ENCODE results near the gene HPS6.
"Not testable (repeated sequence)": the region's sequence is repeated elsewhere in the genome, so short reads cannot be mapped to it uniquely, and the experiment has no call there.

Gene HPS6

DNA sequence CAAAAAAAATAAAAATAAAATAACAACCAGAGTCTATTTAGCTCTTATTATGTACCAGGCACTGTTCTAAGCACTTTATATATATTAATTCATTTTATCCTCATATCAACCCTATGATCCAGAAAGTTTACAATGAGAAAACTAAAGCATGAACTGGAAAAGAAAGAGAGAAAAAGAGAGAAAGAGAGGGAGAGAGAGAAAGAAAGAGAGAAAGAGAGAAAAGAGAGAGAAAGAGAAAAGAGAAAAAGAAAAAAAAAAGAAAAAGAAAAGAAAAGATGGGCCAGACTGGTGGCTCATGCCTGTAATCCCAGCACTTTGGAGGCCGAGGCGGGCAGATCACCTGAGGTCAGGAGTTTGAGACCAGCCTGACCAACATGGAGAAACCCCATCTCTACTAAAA is 19.1 kb upstream of the HPS6 start:
- Histone ChIP-seq H2AFZ (ENCODE audit: low read length, unreplicated experiment) (no peak overlapping the region), H3K4me1 (ENCODE audit: control insufficient read depth, insufficient read depth, low read length, unreplicated experiment) (no peaks in the 10 kb centered on the region), H3K27ac (ENCODE audit: low read depth, low read length) (no peak overlapping the region), H3K36me3 (ENCODE audit: insufficient read depth, low read length) (no peaks in the 10 kb centered on the region), H3K27me3 (ENCODE audit: insufficient read depth, low read length) (no peaks in the 10 kb centered on the region), H3K4me3 (ENCODE audit: low read depth, low read length) (no peak overlapping the region), H3K79me2 (ENCODE audit: control insufficient read depth, insufficient read depth, low read length, unreplicated experiment) (peaks cover 28% of the 10 kb centered on the region)

DNA sequence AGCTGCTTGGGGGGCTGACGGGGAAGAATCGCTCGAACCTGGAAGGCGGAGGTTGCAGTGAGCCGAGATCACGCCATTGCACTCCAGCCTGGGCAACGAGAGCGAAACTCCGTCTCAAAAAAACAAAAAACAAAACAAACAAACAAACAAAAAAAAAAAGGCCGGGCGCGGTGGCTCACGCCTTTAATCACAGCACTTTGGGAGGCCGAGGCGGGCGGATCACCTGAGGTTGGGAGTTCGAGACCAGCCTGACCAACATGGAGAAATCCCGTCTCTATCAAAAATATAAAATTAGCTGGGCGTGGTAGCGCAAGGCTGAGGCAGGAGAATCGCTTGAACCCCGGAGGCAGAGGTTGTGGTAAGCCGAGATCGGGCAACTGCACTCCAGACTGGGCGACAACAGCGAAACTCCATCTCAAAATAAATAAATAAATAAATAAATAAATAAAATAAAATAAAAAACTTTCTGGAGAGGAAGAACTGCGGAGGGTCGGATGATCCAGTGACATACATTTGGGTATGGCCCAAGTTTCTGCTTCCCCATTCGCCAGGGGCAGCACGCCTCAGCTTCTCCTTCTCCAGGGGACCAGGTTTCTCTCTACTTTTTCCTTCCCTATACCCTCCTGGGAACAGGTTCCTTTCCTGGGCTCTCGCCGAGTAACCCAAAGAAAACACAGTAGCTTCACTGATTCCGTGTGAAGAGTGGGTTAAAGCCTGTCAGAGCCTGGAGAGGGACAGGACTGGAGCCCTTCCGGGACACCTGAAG is 10.1 kb upstream of the HPS6 start:
- H3K36me3 ChIP-seq (ENCODE audit: insufficient read depth, low read length); H3K27me3 ChIP-seq (ENCODE audit: insufficient read depth, low read length): not testable (repeated sequence)
- H3K79me2 ChIP-seq (ENCODE audit: control insufficient read depth, insufficient read depth, low read length, unreplicated experiment), result peaks cover 34% of the 10 kb centered on the region
- H3K4me3 ChIP-seq (ENCODE audit: low read depth, low read length), result peak overlapping the region; percentile 96
- H2AFZ ChIP-seq (ENCODE audit: low read length, unreplicated experiment), result peak overlapping the region; percentile 78
- peaks cover 10% of the 10 kb centered on the region for H3K4me1 ChIP-seq (ENCODE audit: control insufficient read depth, insufficient read depth, low read length, unreplicated experiment)
- H3K27ac ChIP-seq (ENCODE audit: low read depth, low read length), result peak overlapping the region; percentile 63

- H3K36me3 ChIP-seq (ENCODE audit: insufficient read depth, low read length), result no peaks in the 10 kb centered on the region
- H3K4me3 ChIP-seq (ENCODE audit: low read depth, low read length), result peak within 1 kb of the TSS; percentile 96
- peaks cover 10% of the 10 kb centered on the region for H3K4me1 ChIP-seq (ENCODE audit: control insufficient read depth, insufficient read depth, low read length, unreplicated experiment)
- H2AFZ ChIP-seq (ENCODE audit: low read length, unreplicated experiment), result peak within 1 kb of the TSS; percentile 95
- H3K79me2 ChIP-seq (ENCODE audit: control insufficient read depth, insufficient read depth, low read length, unreplicated experiment), result peaks cover 34% of the 10 kb centered on the region
- H3K27ac ChIP-seq (ENCODE audit: low read depth, low read length), result peak within 1 kb of the TSS; percentile 63
- H3K27me3 ChIP-seq (ENCODE audit: insufficient read depth, low read length), result no peaks in the 10 kb centered on the region
These were observed 9.3 kb upstream of the HPS6 start, which contains the start of gene ARMH3 for GRCh38 chr10:102055647-102056419. Gene ARMH3 (minus strand): TSS chr10:102056173. CDS start chr10:102040114, 16,059 bp downstream.

DNA sequence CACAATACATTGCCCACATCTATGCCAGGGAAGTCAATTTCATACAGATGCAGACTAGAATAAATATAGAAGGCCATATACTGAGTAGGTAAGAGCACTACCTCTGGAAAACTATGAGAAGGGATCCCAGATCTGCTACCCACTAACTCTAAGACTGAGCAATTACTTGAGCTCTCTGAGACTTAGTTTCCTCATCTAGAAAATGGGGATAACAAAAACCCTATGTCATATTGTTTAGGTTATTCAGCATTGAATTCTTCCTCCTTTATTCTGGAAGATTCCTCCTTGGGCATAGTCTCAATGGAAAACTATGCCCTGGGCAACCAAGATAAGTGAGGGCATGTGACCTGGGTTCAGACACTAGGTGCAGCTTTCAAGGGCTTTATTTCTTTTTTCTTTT is 5.2 kb upstream of the HPS6 start:
- H3K4me3 ChIP-seq (ENCODE audit: low read depth, low read length), result no peak overlapping the region
- no peak overlapping the region for H2AFZ ChIP-seq (ENCODE audit: low read length, unreplicated experiment)
- H3K36me3 ChIP-seq (ENCODE audit: insufficient read depth, low read length), result no peaks in the 10 kb centered on the region
- no peaks in the 10 kb centered on the region for H3K27me3 ChIP-seq (ENCODE audit: insufficient read depth, low read length)
- no peak overlapping the region for H3K27ac ChIP-seq (ENCODE audit: low read depth, low read length)
- H3K4me1 ChIP-seq (ENCODE audit: control insufficient read depth, insufficient read depth, low read length, unreplicated experiment), result no peaks in the 10 kb centered on the region
- H3K79me2 ChIP-seq (ENCODE audit: control insufficient read depth, insufficient read depth, low read length, unreplicated experiment), result peaks cover 5% of the 10 kb centered on the region

DNA sequence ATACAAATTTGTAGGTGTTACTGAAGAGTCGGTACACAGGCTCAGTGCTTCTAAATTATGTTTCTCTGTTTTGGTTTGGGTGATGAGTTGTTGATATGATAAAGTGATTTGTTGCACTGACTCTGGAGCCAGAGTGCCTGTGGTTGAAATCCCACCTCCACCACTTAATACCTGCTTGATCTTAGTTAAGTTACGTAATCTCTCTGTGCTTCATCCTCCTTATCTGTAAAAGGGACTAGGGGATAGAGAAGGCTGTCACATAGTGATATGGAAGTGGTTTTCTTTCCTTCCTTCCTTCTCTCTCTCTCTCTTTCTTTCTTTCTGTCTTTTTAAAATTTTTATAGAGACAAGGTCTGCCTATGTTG is 664 bp upstream of the HPS6 start:
- Histone ChIP-seq H3K4me1 (ENCODE audit: control insufficient read depth, insufficient read depth, low read length, unreplicated experiment) (peaks cover 13% of the 10 kb centered on the region), H2AFZ (ENCODE audit: low read length, unreplicated experiment) (peak overlapping the region; percentile 68), H3K27ac (ENCODE audit: low read depth, low read length) (peak overlapping the region; percentile 28; the same call in 1 of the 2 replicates), H3K4me3 (ENCODE audit: low read depth, low read length) (peak overlapping the region; percentile 94), H3K27me3 (ENCODE audit: insufficient read depth, low read length) (no peaks in the 10 kb centered on the region), H3K79me2 (ENCODE audit: control insufficient read depth, insufficient read depth, low read length, unreplicated experiment) (peaks cover 33% of the 10 kb centered on the region), H3K36me3 (ENCODE audit: insufficient read depth, low read length) (no peaks in the 10 kb centered on the region)

GRCh38 chr10:102065561-102066398 is 631 bp downstream of the HPS6 start:
- Histone ChIP-seq H3K4me3 (ENCODE audit: low read depth, low read length) (peak overlapping the region; percentile 94), H3K36me3 (ENCODE audit: insufficient read depth, low read length) (no peaks in the 10 kb centered on the region), H2AFZ (ENCODE audit: low read length, unreplicated experiment) (peak overlapping the region; percentile 78), H3K27ac (ENCODE audit: low read depth, low read length) (peak overlapping the region; percentile 46; the same call in 1 of the 2 replicates), H3K79me2 (ENCODE audit: control insufficient read depth, insufficient read depth, low read length, unreplicated experiment) (peaks cover 33% of the 10 kb centered on the region), H3K27me3 (ENCODE audit: insufficient read depth, low read length) (no peaks in the 10 kb centered on the region), H3K4me1 (ENCODE audit: control insufficient read depth, insufficient read depth, low read length, unreplicated experiment) (peaks cover 13% of the 10 kb centered on the region)

DNA sequence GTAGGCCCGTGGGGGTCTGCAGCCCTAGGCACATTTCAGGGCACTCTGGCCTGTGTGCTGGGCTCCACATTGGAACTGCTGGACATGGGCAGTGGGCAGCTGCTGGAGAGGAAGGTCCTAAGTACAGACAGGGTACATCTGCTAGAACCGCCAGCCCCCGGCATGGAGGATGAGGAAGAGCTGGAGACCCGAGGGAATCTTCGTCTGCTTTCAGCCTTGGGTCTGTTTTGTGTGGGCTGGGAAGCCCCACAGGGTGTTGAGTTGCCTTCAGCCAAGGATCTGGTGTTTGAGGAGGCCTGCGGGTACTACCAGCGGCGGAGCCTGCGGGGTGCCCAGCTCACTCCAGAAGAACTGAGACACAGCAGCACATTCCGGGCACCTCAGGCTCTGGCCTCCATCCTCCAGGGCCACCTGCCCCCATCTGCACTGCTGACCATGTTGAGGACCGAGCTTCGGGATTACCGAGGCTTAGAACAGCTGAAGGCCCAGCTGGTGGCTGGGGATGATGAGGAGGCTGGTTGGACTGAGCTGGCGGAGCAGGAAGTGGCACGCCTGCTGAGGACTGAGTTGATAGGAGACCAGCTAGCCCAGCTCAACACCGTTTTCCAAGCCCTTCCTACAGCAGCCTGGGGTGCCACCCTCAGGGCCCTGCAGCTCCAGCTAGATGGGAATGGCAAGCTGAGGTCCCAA is 1.4 kb downstream of the HPS6 start:
- H3K27me3 ChIP-seq (ENCODE audit: insufficient read depth, low read length), result no peaks in the 10 kb centered on the region
- H3K36me3 ChIP-seq (ENCODE audit: insufficient read depth, low read length), result no peaks in the 10 kb centered on the region
- H3K27ac ChIP-seq (ENCODE audit: low read depth, low read length), result no peak overlapping the region
- H3K4me1 ChIP-seq (ENCODE audit: control insufficient read depth, insufficient read depth, low read length, unreplicated experiment), result peaks cover 13% of the 10 kb centered on the region
- H3K4me3 ChIP-seq (ENCODE audit: low read depth, low read length), result peak overlapping the region; percentile 94
- no peak overlapping the region for H2AFZ ChIP-seq (ENCODE audit: low read length, unreplicated experiment)
- H3K79me2 ChIP-seq (ENCODE audit: control insufficient read depth, insufficient read depth, low read length, unreplicated experiment), result peaks cover 33% of the 10 kb centered on the region

DNA sequence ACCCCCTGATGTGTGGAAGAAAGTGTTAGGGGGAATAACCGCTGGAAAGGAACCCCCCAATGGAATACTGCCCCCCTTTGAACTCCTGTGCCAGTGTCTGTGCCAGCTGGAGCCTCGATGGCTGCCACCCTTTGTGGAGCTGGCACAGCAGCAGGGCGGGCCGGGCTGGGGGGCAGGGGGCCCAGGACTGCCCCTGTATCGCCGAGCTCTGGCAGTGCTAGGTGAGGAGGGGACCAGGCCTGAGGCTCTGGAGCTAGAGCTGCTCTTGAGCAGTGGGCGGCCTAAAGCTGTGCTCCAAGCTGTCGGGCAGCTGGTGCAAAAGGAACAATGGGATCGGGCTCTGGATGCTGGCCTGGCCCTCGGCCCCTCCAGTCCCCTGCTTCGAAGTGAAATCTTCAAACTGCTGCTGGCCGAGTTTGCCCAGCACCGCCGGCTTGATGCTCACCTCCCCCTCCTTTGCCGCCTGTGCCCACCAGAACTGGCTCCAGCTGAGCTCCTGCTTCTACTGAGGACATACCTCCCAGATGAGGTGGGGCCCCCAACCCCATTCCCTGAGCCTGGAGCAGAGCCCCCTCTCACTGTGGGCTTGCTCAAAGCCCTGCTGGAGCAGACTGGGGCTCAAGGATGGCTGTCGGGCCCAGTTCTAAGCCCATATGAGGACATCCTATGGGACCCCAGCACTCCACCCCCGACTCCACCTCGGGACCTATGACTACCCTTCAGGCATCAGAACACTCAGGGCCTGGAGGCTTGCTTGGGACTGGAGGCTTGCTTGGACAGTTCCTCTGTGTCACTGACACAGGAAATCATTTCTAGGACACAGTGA is 2.2 kb downstream of the HPS6 start:
- H3K4me1 ChIP-seq (ENCODE audit: control insufficient read depth, insufficient read depth, low read length, unreplicated experiment), result peaks cover 13% of the 10 kb centered on the region
- H3K36me3 ChIP-seq (ENCODE audit: insufficient read depth, low read length), result no peaks in the 10 kb centered on the region

DNA sequence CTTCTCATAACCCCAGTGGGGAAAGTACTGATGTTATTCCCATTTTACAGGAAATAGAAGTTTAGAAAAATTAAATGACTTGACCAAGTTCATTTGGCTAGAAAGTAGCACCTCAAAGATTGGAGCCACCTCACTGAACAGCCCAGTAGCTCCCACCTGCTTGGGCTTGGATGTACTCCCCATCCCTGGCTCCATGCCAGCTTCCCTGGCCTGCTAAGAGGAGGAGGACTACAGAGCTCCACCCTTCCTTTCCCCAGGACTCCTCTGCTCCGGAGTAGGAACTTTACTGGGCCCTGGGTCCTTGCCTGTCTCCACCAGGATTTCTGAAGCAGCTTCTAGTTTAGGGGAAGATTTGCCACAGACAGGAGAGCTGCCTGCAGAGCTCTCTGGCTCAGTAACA is 3.1 kb downstream of the HPS6 start:
- Histone ChIP-seq H3K36me3 (ENCODE audit: insufficient read depth, low read length) (no peaks in the 10 kb centered on the region), H3K4me3 (ENCODE audit: low read depth, low read length) (no peak overlapping the region), H2AFZ (ENCODE audit: low read length, unreplicated experiment) (no peak overlapping the region), H3K27me3 (ENCODE audit: insufficient read depth, low read length) (no peaks in the 10 kb centered on the region), H3K4me1 (ENCODE audit: control insufficient read depth, insufficient read depth, low read length, unreplicated experiment) (peaks cover 13% of the 10 kb centered on the region), H3K27ac (ENCODE audit: low read depth, low read length) (no peak overlapping the region), H3K79me2 (ENCODE audit: control insufficient read depth, insufficient read depth, low read length, unreplicated experiment) (peaks cover 33% of the 10 kb centered on the region)

More for the DNA sequence above, 2.2 kb downstream of the HPS6 start:
- Histone ChIP-seq H3K27me3 (ENCODE audit: insufficient read depth, low read length) (no peaks in the 10 kb centered on the region), H3K27ac (ENCODE audit: low read depth, low read length) (no peak overlapping the region), H3K4me3 (ENCODE audit: low read depth, low read length) (peak overlapping the region; percentile 94; the same call in 1 of the 2 replicates), H2AFZ (ENCODE audit: low read length, unreplicated experiment) (no peak overlapping the region), H3K79me2 (ENCODE audit: control insufficient read depth, insufficient read depth, low read length, unreplicated experiment) (peaks cover 33% of the 10 kb centered on the region)

Data from ACC112 (cell line).